ENCODE measurements around the gene FBXL7.

DNA sequence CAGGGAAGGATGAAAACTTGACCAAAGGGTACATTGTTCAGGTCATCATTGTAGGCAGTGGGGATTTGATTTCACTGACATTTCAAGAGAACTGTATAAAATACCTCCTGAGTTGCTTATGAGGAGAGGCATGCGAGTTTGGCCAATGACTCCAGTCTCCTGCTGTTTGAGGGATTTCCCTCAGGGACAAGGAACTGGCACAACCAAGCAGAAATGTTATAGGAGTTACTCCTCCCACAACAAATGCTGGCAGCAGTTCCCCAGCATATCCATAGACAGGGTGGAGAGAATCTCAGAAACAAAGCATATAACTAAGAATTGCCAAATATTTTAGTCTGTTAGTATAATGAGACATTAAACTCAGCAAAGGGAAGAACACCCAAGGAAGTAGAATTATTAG, 47.2 kb upstream of the FBXL7 start:
- TF ChIP-seq, protein P1, sequence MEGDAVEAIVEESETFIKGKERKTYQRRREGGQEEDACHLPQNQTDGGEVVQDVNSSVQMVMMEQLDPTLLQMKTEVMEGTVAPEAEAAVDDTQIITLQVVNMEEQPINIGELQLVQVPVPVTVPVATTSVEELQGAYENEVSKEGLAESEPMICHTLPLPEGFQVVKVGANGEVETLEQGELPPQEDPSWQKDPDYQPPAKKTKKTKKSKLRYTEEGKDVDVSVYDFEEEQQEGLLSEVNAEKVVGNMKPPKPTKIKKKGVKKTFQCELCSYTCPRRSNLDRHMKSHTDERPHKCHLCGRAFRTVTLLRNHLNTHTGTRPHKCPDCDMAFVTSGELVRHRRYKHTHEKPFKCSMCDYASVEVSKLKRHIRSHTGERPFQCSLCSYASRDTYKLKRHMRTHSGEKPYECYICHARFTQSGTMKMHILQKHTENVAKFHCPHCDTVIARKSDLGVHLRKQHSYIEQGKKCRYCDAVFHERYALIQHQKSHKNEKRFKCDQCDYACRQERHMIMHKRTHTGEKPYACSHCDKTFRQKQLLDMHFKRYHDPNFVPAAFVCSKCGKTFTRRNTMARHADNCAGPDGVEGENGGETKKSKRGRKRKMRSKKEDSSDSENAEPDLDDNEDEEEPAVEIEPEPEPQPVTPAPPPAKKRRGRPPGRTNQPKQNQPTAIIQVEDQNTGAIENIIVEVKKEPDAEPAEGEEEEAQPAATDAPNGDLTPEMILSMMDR (IDR thresholded peaks at IDR 0.05; ENCODE audit: low read depth, low read length) = no peak
- TF ChIP-seq EZH2phosphoT487 (IDR thresholded peaks at IDR 0.05; ENCODE audit: low read depth) = no peak

Measured in OCI-LY3 (cell line).